ENCODE results near the gene MGAT1.

DNA sequence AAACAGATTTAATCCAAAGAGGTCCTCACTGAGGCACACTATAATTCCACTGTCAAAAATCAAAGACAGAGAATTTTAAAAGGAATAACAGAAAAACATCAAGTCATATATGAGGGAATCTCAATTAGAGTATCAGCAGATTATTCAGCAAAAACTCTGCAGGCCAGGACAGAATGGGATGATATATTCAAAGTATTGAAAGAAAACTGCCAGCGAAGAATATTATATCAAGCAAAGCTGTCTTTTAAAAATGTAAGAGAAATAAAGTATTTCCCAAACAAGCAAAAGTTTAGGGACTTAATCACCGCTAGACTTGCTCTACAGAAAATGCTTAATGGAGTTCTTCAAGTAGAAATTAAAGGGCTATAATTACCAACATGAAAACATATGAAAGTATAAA is 47.0 kb downstream of the MGAT1 start:
- TF ChIP-seq, protein P1, sequence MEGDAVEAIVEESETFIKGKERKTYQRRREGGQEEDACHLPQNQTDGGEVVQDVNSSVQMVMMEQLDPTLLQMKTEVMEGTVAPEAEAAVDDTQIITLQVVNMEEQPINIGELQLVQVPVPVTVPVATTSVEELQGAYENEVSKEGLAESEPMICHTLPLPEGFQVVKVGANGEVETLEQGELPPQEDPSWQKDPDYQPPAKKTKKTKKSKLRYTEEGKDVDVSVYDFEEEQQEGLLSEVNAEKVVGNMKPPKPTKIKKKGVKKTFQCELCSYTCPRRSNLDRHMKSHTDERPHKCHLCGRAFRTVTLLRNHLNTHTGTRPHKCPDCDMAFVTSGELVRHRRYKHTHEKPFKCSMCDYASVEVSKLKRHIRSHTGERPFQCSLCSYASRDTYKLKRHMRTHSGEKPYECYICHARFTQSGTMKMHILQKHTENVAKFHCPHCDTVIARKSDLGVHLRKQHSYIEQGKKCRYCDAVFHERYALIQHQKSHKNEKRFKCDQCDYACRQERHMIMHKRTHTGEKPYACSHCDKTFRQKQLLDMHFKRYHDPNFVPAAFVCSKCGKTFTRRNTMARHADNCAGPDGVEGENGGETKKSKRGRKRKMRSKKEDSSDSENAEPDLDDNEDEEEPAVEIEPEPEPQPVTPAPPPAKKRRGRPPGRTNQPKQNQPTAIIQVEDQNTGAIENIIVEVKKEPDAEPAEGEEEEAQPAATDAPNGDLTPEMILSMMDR (IDR thresholded peaks at IDR 0.05; ENCODE audit: low read depth, low read length), result no peak
- no peak for TF ChIP-seq EZH2phosphoT487 (IDR thresholded peaks at IDR 0.05; ENCODE audit: low read depth)

Measured in OCI-LY3 (cell line).